K562 (cell line): ENCODE data around the gene UNC5B. TPM values are rescaled to one million over a fixed set of nuclear protein-coding genes. Genes with fewer than 3 reads are reported as not detected.
A peak's percentile ranks its signal among the peaks of the same experiment; 100 is the strongest.

Source experiments
- ARID1B ChIP-seq: fragments of 450-650 bp; IDR thresholded peaks from 2 replicates; pipeline ENCODE4 v1.6.1; 2016; ENCODE audit warnings: antibody characterized with exemption, mild to moderate bottlenecking, inconsistent platforms
- ARNT ChIP-seq, 2 experiments: fragments of 450-650 bp; IDR thresholded peaks; 2 replicates each; pipeline ENCODE4 v1.6.1; 2016; ENCODE audit warnings: mild to moderate bottlenecking in 1 of 2
- HMG20A ChIP-seq: fragments of 450-650 bp; formaldehyde crosslinking; conservative IDR thresholded peaks from 2 replicates; pipeline ENCODE4 v1.4.0; 2020; ENCODE audit warnings: mild to moderate bottlenecking, mixed read lengths
- LARP7 ChIP-seq: fragments of 450-650 bp; IDR thresholded peaks from 2 replicates; pipeline ENCODE4 v1.6.1; 2016
- NBN ChIP-seq: fragments of 450-650 bp; IDR thresholded peaks from 2 replicates; pipeline ENCODE4 v1.6.1; 2016; ENCODE audit warnings: low read depth, mild to moderate bottlenecking
- RBBP5 ChIP-seq: fragments of 200-600 bp; sonication (generic); IDR thresholded peaks from 2 replicates; pipeline ENCODE4 v1.6.1; 2012; ENCODE audit warnings: borderline replicate concordance, mild to moderate bottlenecking, low read length, control low read depth, inconsistent platforms; ENCODE audit not compliant: insufficient read depth, poor library complexity, severe bottlenecking
- SAP30 ChIP-seq: fragments of 200-600 bp; sonication (generic); IDR thresholded peaks from 2 replicates; pipeline ENCODE4 v1.6.1; 2012; ENCODE audit warnings: borderline replicate concordance, low read depth, mild to moderate bottlenecking, moderate library complexity, low read length, control low read depth, inconsistent platforms; ENCODE audit not compliant: insufficient read depth, poor library complexity, severe bottlenecking
- SIN3B ChIP-seq: fragments of 450-650 bp; IDR thresholded peaks from 2 replicates; pipeline ENCODE4 v1.6.1; 2017; ENCODE audit warnings: low read depth, mild to moderate bottlenecking, moderate library complexity
- ZNF347 ChIP-seq: fragments of 450-650 bp; formaldehyde crosslinking; IDR thresholded peaks from 2 replicates; pipeline ENCODE4 v1.4.0; 2020; ENCODE audit warnings: low read depth, mild to moderate bottlenecking, moderate library complexity
- ZNF76 ChIP-seq: fragments of 250-450 bp; sonication (Bioruptor Pico); IDR thresholded peaks from 2 replicates; pipeline ENCODE4 v1.4.0; 2020; ENCODE audit warnings: mild to moderate bottlenecking, moderate library complexity, borderline replicate concordance
- polyA plus RNA-seq, 8 experiments: library from polyadenylated mRNA; depleted of rRNA in 4 of 8; stranded (reverse) in 5 of 8; unstranded in 3 of 8; fragments of >200 nt; fragmentation: Nextera tagmentation in 2 of 8; fragmentation: Illumina TruSeq in 1 of 8; extraction: Ambion mirVana in 2 of 8; extraction: Trizol in 1 of 8; gene quantifications; 2 replicates each; pipeline versions ENCODE4 v1.2.1 to v1.2.3, GENCODE V29; 2011 to 2014; ENCODE audit warnings: inconsistent platforms in 1 of 8, missing spikeins in 1 of 8
- total RNA-seq, 7 experiments: library from RNA; depleted of rRNA in 6 of 7; stranded (reverse); fragments of >200 nt in 6 of 7; fragmentation: Illumina TruSeq in 2 of 7; extraction: Trizol in 2 of 7; gene quantifications; 2 replicates each; pipeline versions ENCODE4 v1.2.1 to v1.2.3, GENCODE V29; 2011 to 2021; ENCODE audit warnings: low replicate concordance in 1 of 7
- TF ChIP-seq, protein P1 (sequence below), 2 experiments: fragments of 450-650 bp in 1 of 2; sonication (generic) in 1 of 2; formaldehyde crosslinking in 1 of 2; IDR thresholded peaks; 2 replicates each; pipeline versions ENCODE4 v1.7.1 to v1.9.0; 2016 to 2022; ENCODE audit warnings: inconsistent platforms in 1 of 2, mild to moderate bottlenecking in 1 of 2, missing genetic modification reagents in 1 of 2
- TF ChIP-seq, protein P2 (sequence below): fragments of 250-450 bp; sonication (Bioruptor Pico); IDR thresholded peaks from 2 replicates; pipeline ENCODE4 v1.5.0; 2021
- TF ChIP-seq, protein P3 (sequence below): fragments of 450-650 bp; IDR thresholded peaks from 2 replicates; pipeline ENCODE4 v1.6.1; 2014; ENCODE audit warnings: low read depth, mild to moderate bottlenecking, moderate library complexity, borderline replicate concordance

UNC5B gene
- total and polyA plus RNA-seq, 9 of the 15 experiments (the other 6 are each of a cell fraction or from before 2014, with no cell fraction given): 0.10 to 8.4 (median 2.1) TPM

GRCh38 chr10:71266147-71266917 is 54.0 kb downstream of the UNC5B start (continued):
- TF ChIP-seq, protein P1, sequence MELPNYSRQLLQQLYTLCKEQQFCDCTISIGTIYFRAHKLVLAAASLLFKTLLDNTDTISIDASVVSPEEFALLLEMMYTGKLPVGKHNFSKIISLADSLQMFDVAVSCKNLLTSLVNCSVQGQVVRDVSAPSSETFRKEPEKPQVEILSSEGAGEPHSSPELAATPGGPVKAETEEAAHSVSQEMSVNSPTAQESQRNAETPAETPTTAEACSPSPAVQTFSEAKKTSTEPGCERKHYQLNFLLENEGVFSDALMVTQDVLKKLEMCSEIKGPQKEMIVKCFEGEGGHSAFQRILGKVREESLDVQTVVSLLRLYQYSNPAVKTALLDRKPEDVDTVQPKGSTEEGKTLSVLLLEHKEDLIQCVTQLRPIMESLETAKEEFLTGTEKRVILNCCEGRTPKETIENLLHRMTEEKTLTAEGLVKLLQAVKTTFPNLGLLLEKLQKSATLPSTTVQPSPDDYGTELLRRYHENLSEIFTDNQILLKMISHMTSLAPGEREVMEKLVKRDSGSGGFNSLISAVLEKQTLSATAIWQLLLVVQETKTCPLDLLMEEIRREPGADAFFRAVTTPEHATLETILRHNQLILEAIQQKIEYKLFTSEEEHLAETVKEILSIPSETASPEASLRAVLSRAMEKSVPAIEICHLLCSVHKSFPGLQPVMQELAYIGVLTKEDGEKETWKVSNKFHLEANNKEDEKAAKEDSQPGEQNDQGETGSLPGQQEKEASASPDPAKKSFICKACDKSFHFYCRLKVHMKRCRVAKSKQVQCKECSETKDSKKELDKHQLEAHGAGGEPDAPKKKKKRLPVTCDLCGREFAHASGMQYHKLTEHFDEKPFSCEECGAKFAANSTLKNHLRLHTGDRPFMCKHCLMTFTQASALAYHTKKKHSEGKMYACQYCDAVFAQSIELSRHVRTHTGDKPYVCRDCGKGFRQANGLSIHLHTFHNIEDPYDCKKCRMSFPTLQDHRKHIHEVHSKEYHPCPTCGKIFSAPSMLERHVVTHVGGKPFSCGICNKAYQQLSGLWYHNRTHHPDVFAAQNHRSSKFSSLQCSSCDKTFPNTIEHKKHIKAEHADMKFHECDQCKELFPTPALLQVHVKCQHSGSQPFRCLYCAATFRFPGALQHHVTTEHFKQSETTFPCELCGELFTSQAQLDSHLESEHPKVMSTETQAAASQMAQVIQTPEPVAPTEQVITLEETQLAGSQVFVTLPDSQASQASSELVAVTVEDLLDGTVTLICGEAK (IDR thresholded peaks at IDR 0.05): no peak
- TF ChIP-seq, protein P1 (CRISPR knock-in tag; IDR thresholded peaks at IDR 0.05): no peak; the same call in 1 of the 2 replicates
- peak; percentile 85 for TF ChIP-seq ZNF76 (CRISPR knock-in tag)
- TF ChIP-seq, protein P2, sequence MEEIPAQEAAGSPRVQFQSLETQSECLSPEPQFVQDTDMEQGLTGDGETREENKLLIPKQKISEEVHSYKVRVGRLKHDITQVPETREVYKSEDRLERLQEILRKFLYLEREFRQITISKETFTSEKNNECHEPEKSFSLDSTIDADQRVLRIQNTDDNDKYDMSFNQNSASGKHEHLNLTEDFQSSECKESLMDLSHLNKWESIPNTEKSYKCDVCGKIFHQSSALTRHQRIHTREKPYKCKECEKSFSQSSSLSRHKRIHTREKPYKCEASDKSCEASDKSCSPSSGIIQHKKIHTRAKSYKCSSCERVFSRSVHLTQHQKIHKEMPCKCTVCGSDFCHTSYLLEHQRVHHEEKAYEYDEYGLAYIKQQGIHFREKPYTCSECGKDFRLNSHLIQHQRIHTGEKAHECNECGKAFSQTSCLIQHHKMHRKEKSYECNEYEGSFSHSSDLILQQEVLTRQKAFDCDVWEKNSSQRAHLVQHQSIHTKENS (CRISPR knock-in tag): no peak
- peak; percentile 79; the same call in 1 of the 2 replicates for TF ChIP-seq ARID1B
- TF ChIP-seq RBBP5: no peak
- TF ChIP-seq SIN3B: no peak
- no peak; a peak in 2 of 4 replicates for TF ChIP-seq ARNT (IDR thresholded peaks at IDR 0.05)
- TF ChIP-seq LARP7: no peak
- no peak for TF ChIP-seq HMG20A
- TF ChIP-seq, protein P3, sequence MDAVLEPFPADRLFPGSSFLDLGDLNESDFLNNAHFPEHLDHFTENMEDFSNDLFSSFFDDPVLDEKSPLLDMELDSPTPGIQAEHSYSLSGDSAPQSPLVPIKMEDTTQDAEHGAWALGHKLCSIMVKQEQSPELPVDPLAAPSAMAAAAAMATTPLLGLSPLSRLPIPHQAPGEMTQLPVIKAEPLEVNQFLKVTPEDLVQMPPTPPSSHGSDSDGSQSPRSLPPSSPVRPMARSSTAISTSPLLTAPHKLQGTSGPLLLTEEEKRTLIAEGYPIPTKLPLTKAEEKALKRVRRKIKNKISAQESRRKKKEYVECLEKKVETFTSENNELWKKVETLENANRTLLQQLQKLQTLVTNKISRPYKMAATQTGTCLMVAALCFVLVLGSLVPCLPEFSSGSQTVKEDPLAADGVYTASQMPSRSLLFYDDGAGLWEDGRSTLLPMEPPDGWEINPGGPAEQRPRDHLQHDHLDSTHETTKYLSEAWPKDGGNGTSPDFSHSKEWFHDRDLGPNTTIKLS: peak; percentile 72; the same call in 1 of the 2 replicates
- TF ChIP-seq SAP30: no peak
- TF ChIP-seq ZNF347 (CRISPR knock-in tag): no peak
- 0 out of 2 replicates have a peak, but pooled peaks have one; percentile 80 for TF ChIP-seq NBN
